Thymus (tissue), 11 donors: ENCODE measurements around the gene STARD8. TPM values are rescaled to one million over a fixed set of nuclear protein-coding genes. Genes with fewer than 3 reads are reported as not detected.
"Not testable (repeated sequence)": the region's sequence is repeated elsewhere in the genome, so short reads cannot be mapped to it uniquely, and the experiment has no call there.

Experiments
- DNase-seq, 9 donors: peaks; one replicate each; pipeline ENCODE4 v3.0.0-alpha.2; 2013; ENCODE audit warnings: low spot score in 9 of 9, low read depth in 6 of 9, missing footprints in 1 of 9
- H3K27ac ChIP-seq, 2 donors: one replicate each; pipeline ENCODE4 v1.5.1; 2013; ENCODE audit warnings: control low read depth in 1 of 2, low read depth in 1 of 2, low read length in 1 of 2, mild to moderate bottlenecking in 1 of 2, moderate library complexity in 1 of 2
- H3K27me3 ChIP-seq, 2 donors: one replicate each; pipeline ENCODE4 v1.5.1; 2013; ENCODE audit warnings: low read length in 1 of 2; ENCODE audit not compliant: control insufficient read depth in 2 of 2, insufficient read depth in 1 of 2
- H3K36me3 ChIP-seq, 2 donors: one replicate each; pipeline ENCODE4 v1.5.1; 2013; ENCODE audit warnings: low read length in 1 of 2, mild to moderate bottlenecking in 1 of 2, moderate library complexity in 1 of 2; ENCODE audit not compliant: control insufficient read depth in 2 of 2, insufficient read depth in 2 of 2
- H3K4me1 ChIP-seq, 2 donors: one replicate each; pipeline ENCODE4 v1.5.1; 2013; ENCODE audit warnings: low read length in 2 of 2; ENCODE audit not compliant: control insufficient read depth in 2 of 2, insufficient read depth in 2 of 2
- H3K4me3 ChIP-seq, 2 donors: one replicate each; pipeline ENCODE4 v1.5.1; 2013; ENCODE audit warnings: low read length in 2 of 2, control low read depth in 1 of 2, mild to moderate bottlenecking in 1 of 2
- H3K9me3 ChIP-seq, 2 donors: one replicate each; pipeline ENCODE4 v1.5.1; 2013; ENCODE audit warnings: low read length in 1 of 2, mild to moderate bottlenecking in 1 of 2; ENCODE audit not compliant: control insufficient read depth in 2 of 2, insufficient read depth in 1 of 2
- WGBS: extraction: QIAGEN DNeasy Blood & Tissue Kit; methylation state at CpG from one replicate; pipeline ENCODE4 v1.1.7; 2013; 5-methylcytosine and 5-hydroxymethylcytosine counted together
- polyA plus RNA-seq: library from polyadenylated mRNA; stranded (reverse); fragments of 200-250 nt; gene quantifications from one replicate; pipeline ENCODE4 v1.2.3, GENCODE V29; 2013
- total RNA-seq: library from RNA; stranded (reverse); fragments of 120-200 nt; gene quantifications from one replicate; pipeline ENCODE4 v1.2.4, GENCODE V29; 2013
- donor health status: healthy.

The STARD8 gene
- total and polyA plus RNA-seq, 2 donors, result 1.9 to 2.8 TPM

DNA sequence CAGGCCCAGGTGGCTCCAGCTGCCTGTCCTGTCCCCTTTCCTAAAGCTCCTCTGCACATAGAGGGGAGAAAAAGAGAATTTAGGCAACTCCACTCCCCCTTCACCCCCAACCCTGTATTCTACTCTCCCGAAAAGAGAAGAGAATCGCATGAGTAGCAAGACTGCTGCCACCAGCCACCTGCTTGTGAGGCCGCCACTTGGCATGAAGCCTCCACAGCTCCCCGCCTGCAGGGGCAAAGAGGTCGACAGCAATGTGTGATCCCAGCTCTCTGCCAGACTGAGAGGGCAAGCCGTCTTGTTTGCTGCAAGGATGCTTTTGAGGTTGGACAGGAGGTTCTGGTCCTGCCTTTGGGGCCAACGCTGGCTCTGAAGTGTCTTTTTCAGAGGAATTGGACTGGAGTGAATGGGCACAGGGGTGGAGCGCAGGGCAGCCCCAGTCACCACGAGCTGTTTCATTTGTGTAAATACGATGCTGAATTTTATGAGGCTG, 77.1 kb downstream of the STARD8 start:
- Histone ChIP-seq H3K4me1 (no peaks in the 10 kb centered on the region), H3K27ac (no peak overlapping the region), H3K27me3 (no peaks in the 10 kb centered on the region), H3K4me3 (no peak overlapping the region), H3K9me3 (no peaks in the 10 kb centered on the region), H3K36me3 (no peaks in the 10 kb centered on the region)
- 96% methylated on average over 10 of the region's 10 CpGs for WGBS
- DNase-seq, result no peak

- Histone ChIP-seq H3K36me3 (no peaks in the 10 kb centered on the region), H3K9me3 (no peaks in the 10 kb centered on the region), H3K27ac (no peak overlapping the region), H3K4me1 (no peaks in the 10 kb centered on the region), H3K27me3 (no peaks in the 10 kb centered on the region), H3K4me3 (no peak overlapping the region)
- no peak for DNase-seq
- WGBS, result 93% methylated on average over 4 of the region's 4 CpGs
These were observed 78.4 kb downstream of the STARD8 start for GRCh38 chrX:68725756-68726365.

DNA sequence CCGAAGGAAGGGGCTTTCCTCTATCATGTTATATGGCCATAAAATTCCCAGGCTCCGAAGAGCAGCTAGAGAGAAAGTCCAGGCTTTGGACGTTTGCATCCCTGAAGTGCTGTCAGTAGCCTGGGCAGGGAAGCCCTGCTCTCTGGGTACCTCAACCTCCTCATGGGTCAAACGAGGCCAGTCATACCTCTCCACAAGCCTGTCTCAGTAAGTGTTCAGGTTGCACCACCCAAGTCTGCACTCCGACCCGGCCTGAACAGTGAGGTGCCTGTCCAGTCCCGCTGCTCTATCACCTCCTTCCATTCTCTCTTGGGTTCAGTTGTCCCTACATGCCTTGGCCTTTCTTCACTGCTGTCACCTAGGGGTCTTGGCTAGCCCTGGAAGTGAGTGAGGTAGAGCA, 78.9 kb downstream of the STARD8 start:
- no peaks in the 10 kb centered on the region for H3K36me3 ChIP-seq
- H3K9me3 ChIP-seq, result no peaks in the 10 kb centered on the region
- no peak overlapping the region for H3K4me3 ChIP-seq
- H3K27me3 ChIP-seq, result no peaks in the 10 kb centered on the region
- no peak for DNase-seq
- no peaks in the 10 kb centered on the region for H3K4me1 ChIP-seq
- no peak overlapping the region for H3K27ac ChIP-seq
- WGBS, result 96% methylated on average over 7 of the region's 7 CpGs

DNA sequence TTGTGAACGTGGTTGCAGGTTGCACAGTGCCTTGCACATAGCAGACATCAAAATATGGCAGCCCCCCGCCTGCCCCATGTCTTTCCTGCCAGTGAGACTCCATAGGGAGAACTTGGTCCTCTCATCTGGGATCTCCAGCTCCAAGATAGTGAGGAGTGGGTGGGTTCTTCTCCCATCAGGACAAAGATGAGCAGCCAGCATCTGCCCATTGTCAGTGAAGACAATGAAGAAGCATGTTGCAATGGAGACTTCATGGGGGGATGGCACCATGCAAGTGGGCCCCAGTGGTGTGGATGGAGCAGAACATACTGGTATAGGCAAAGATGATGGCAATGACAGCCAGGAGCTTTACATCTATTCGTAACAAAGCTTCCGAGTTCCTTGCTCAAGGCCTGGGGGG, 80.2 kb downstream of the STARD8 start:
- H3K36me3 ChIP-seq, result no peaks in the 10 kb centered on the region
- H3K4me3 ChIP-seq, result no peak overlapping the region
- H3K9me3 ChIP-seq, result no peaks in the 10 kb centered on the region
- no peak for DNase-seq
- no peak overlapping the region for H3K27ac ChIP-seq
- WGBS, result 94% methylated on average over 4 of the region's 4 CpGs
- no peaks in the 10 kb centered on the region for H3K4me1 ChIP-seq
- H3K27me3 ChIP-seq, result no peaks in the 10 kb centered on the region

DNA sequence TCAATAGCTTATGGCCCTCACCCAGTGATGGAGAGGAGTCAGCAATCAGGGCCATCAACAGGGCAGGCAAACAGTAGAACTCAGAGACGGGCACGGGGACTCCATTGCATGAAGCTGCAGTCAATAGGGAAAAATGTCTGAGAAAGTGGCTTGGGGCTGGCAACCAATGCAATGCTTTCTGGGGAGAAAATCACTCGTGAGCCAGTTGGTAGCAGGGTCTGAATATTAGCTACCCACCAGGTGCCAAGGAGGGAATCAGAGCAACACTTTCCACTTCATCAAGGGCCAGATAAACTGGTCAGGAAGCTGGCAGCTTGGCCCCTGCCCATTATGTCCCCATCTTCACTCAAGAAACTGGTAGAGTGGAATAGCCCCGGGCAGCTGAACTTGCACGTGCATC, 80.7 kb downstream of the STARD8 start:
- Histone ChIP-seq H3K4me1 (no peaks in the 10 kb centered on the region), H3K27me3 (no peaks in the 10 kb centered on the region), H3K9me3 (no peaks in the 10 kb centered on the region), H3K4me3 (no peak overlapping the region), H3K27ac (no peak overlapping the region), H3K36me3 (no peaks in the 10 kb centered on the region)
- no peak for DNase-seq
- WGBS, result 95% methylated on average over 5 of the region's 5 CpGs

- Histone ChIP-seq H3K4me3 (no peak overlapping the region), H3K27me3 (no peaks in the 10 kb centered on the region)
- DNase-seq, result no peak
These were observed 83.8 kb downstream of the STARD8 start for GRCh38 chrX:68731254-68731653.

DNA sequence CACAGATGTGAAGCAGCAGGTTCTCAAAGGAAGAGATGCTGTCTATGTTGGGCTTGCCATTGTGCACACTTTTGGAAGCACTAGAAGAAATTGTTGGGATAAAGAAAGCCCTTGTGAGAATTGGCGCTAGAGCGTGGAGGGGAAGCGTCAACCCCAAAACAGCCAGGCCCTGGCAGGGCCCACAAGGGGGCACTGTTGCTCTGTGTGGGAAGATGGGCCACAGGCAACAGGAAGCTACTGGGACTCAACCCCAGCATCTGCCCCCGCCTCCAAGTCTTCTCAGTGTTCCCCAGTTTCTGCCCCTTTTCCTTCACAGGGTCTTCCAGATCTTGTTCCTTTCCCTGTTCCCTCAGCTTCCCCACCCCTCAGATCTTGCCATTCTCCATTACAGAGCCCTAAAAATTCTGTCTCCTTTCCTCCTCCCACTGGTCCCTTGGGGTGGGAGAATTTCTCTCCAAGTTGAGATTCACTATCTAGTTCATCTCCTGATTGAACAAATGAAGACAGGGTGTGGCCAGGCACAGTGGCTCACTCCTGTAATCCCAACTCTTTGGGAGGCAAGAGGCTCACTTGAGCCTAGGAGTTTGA, 85.5 kb downstream of the STARD8 start:
- no peaks in the 10 kb centered on the region for H3K9me3 ChIP-seq
- no peaks in the 10 kb centered on the region for H3K4me1 ChIP-seq
- H3K27ac ChIP-seq, result no peak overlapping the region
- 24% methylated on average over 4 of the region's 4 CpGs for WGBS
- no peaks in the 10 kb centered on the region for H3K36me3 ChIP-seq
- no peak overlapping the region for H3K4me3 ChIP-seq
- peak; percentile 26 to 77 (median 50) for DNase-seq
- H3K27me3 ChIP-seq, result no peaks in the 10 kb centered on the region

More at GRCh38 chrX:68731254-68731653, 83.8 kb downstream of the STARD8 start:
- Histone ChIP-seq H3K4me1 (no peaks in the 10 kb centered on the region), H3K36me3 (no peaks in the 10 kb centered on the region), H3K27ac (no peak overlapping the region), H3K9me3 (no peaks in the 10 kb centered on the region)
- 87% methylated on average over 2 of the region's 2 CpGs for WGBS

GRCh38 chrX:68735266-68735665, 87.8 kb downstream of the STARD8 start:
- no peaks in the 10 kb centered on the region for H3K4me1 ChIP-seq
- no peak for DNase-seq
- H3K36me3 ChIP-seq, result no peaks in the 10 kb centered on the region
- no peaks in the 10 kb centered on the region for H3K27me3 ChIP-seq
- no peak overlapping the region for H3K27ac ChIP-seq
- H3K4me3 ChIP-seq, result no peak overlapping the region
- H3K9me3 ChIP-seq, result no peaks in the 10 kb centered on the region
- 78% methylated on average over 1 of the region's 1 CpG for WGBS

DNA sequence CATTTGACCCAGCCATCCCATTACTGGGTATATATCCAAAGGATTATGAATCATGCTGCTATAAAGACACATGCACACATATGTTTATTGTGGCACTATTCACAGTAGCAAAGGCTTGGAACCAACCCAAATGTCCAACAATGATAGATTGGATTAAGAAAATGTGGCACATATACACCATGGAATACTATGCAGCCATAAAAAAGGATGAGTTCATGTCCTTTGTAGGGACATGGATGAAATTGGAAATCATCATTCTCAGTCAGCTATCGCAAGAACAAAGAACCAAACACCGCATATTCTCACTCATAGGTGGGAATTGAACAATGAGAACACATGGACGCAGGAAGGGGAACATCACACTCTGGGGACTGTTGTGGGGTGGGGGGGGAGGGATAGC, 94.4 kb downstream of the STARD8 start:
- 93% methylated on average over 3 of the region's 3 CpGs for WGBS
- not testable (repeated sequence) for H3K9me3 ChIP-seq, H3K27ac ChIP-seq, DNase-seq, H3K4me1 ChIP-seq, H3K4me3 ChIP-seq, H3K36me3 ChIP-seq, H3K27me3 ChIP-seq
